Measurements from ENCODE around the gene OSBPL5.

The OSBPL5 gene

DNA sequence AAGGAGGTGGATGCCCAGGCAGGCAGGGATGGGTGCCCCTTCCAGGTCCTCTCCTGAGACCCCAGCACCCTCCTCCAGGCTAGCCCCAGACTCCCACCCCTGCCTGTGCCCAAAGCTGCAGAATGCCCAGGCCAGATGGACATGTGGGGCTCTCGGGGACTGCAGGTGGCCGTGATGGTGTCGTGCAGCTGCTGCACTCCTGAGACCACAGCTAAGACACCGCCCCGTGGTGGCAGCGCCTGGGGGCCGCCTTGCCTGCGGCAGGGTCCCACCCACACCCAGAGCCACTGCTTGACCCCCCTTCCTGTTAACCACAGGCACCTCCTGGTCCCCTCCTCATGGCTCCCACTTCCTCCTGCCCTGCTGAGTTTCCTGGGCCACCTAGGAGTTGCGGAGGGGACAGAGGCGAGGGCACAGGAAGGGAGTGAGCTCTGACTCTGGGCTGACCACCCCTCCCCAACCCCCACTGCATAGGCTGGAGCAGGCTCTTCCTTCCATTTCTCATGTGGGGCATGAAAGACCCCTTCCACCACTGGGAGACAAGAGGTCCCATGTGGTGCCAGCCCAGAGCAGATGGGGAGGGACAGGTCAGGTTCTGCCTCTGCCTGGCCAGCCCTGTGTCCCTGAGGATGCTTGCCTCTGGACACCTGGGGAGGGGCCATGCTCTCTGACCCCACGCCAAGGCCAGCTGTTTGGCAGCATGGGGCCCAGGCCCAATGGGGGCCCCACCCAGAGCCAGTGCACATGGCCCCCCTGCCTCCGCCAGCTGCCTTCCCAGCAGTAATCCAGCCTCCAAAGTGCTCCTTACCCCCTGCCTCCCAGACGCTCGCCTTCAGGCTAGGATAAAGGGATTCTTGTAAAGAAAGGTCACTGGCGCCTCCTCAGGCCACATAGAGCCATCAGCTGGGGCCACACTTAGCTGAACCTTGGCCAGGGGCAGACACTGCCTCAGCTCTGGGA lies 29.3 kb downstream of the OSBPL5 start:
- no peak for DNase-seq

GRCh38 chr11:3134651-3135480 lies 30.2 kb downstream of the OSBPL5 start:
- DNase-seq: no peak

- DNase-seq: no peak
Observed at GRCh38 chr11:3134218-3134621, 30.9 kb downstream of the OSBPL5 start.

- DNase-seq: no peak
Observed at GRCh38 chr11:3133261-3134217, 31.6 kb downstream of the OSBPL5 start.

- DNase-seq: no peak
Observed at GRCh38 chr11:3132831-3133260, 32.3 kb downstream of the OSBPL5 start.

- DNase-seq: no peak
Observed at GRCh38 chr11:3132271-3132781, 32.8 kb downstream of the OSBPL5 start.

- DNase-seq: no peak
Observed at GRCh38 chr11:3131330-3131941, 33.7 kb downstream of the OSBPL5 start.

DNA sequence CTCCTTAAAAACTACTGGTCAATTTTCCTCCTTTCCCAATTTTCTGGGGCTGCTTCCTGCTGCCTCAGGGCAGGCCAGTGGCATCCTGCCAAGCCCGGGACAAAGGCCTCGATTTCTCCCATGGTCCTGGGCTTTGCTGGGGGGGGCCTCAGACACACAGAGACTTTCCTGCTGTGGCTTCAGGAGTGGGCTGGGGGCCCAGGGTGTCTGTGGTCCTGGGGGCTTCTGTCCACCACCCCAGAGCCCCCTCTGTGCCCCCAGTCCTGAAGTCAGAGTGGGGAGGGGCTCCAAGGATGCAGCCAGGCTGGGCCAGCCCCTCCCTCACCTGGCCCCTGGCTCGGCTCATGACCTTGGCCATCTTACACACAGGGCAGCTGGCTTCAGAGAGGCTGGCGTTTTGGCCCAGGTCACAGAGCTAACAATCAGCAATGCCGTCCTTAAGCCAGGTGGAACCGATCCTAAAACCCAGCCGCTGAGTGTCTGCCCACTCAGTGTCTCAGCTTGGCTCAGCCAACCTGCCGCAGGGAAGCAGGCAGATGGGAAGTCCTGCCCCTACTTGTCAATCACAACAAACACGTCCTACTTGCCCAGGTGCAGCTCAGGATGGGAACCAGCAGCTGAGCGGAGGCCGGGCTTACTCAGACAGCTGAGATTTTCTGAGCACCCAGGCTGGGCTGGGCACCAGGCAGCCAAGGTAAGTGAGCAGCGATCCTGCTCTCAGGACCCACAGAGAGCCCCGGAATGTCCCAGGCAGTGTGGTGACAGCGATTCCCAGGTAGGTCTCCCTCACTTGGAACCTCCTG lies 34.6 kb downstream of the OSBPL5 start:
- DNase-seq: peak in 14 of 58 donors; percentile 21 to 62 (median 45)

- no peak for DNase-seq
Observed at GRCh38 chr11:3129591-3130268, 35.4 kb downstream of the OSBPL5 start.

DNA sequence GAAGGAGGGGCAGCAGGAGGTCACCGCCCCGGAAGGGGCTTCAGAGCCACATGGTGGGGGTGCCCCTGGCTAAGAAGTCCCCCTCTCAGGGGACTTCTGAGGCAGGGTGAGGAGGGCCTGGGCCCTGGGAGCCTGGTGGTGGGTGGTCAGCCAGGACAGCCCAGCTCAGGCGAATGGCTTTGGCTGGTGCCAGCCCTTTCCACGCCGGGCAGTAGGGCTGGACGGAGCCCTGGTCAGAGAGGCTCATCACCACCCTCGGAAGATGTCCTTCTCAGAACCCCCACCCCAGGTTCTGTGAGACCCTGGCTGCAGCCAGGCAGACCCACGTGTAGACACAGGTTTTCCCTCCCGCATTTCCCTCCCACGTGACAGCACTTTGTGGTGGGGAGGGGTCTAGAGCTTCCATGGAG lies 35.9 kb downstream of the OSBPL5 start:
- DNase-seq: no peak

DNA sequence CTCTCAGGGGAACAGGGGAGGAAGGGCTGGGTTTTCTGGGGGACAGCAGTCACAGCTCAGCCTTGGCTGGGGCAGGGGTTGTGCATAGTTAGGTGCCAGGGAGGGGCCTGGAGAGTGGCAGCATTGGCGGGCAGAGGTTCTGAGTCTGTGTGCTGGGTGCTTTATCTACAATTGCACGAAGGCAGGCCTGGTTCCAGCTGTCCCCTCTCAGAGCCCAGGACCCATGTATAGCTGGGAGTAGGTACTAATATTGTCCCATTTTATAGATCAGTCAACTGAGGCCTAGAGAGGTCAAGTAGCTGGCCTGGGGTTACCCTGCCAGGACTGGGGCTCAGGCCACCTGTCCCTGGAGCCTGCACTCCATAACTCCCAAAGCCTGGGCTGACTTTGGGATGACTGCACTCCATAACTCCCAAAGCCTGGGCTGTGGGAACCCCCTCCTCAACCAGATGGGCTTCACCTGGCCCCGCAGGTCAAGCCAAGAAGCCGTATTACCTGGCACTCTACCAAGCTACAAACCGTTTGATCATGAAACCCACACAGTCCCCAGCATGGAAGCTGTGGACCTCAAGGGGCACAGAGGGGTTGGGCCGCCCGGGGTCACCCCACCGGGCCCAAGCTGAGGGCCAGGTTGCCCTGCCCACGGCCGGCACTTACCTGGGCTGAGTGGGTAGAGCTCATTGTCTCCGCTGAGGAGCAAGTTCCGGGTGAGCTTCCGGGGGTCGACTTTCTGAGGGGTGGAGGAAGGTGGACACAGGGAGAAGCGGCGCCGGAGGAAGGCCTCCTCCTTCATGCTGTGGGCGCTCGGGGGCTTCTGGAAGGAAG lies 36.5 kb downstream of the OSBPL5 start:
- no peak for DNase-seq

DNA sequence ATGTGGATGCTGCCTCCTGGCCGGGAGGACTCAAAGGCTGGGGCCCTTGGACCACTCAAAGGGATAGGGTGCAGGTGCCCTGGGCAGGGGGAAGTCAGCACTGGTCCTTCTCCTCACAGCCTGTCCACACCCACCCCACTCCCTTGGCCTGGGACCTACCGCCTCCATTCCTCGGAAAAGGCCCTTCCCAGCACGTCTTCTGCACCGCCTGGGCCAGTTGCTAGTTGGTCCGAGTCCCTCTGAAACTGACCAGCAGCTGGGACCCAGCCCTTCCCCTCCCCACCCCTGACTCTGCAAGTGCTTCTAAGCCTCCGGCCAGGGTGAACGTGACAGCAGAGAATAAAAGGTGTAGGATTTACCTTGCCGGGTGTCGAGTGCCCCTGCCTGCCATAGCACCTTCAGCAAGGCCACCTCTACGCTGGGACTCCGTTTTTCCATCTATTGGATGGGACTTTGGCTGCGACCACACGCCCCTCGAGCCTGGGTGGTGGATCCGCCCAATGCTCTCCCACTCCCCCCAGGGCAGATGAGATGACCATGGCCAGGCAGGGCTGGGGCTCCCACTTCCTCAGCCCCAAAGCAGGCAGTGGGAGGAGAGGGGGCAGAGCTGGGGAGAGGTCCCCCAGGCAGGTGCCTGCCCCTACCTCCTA lies 37.3 kb downstream of the OSBPL5 start:
- DNase-seq: no peak

DNA sequence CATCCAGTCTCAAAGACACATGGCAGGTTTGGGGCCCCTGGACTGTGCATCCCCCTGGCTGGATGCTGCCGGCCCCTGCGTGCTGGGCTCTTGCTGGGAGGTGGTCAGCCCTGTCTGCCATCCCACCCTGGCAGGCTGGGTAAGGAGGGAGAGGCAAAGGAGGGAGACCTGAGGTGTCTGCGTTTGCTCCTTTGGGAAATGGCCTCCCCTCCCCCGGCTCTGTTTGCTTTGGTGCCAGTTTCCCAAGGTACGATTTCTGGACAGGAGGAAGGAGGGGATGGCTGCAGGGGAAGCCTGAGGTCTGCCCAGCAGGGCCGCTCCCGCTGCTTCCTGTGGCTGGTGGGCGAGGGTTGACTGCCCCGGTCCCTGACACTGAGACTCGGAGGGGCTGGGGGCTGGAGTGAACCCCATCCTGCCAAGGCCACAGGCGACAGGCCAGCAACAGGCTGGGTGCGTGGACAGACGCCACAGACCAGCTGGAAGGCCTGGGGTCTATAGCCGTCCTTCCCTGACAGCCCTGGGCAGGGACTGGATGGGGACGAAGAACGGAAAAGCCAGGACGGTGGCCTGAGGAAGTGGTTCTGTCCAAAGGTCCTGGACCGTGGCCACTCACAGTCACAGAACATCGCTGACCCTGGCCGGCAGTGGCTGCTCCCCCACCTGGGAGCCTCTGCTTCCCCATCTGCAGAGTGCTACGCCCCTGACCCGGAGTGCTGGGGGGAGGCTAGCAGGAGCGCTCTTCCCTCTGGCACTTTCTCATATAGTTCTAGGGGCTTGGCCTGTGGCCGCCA lies 38.0 kb downstream of the OSBPL5 start:
- DNase-seq: no peak

DNA sequence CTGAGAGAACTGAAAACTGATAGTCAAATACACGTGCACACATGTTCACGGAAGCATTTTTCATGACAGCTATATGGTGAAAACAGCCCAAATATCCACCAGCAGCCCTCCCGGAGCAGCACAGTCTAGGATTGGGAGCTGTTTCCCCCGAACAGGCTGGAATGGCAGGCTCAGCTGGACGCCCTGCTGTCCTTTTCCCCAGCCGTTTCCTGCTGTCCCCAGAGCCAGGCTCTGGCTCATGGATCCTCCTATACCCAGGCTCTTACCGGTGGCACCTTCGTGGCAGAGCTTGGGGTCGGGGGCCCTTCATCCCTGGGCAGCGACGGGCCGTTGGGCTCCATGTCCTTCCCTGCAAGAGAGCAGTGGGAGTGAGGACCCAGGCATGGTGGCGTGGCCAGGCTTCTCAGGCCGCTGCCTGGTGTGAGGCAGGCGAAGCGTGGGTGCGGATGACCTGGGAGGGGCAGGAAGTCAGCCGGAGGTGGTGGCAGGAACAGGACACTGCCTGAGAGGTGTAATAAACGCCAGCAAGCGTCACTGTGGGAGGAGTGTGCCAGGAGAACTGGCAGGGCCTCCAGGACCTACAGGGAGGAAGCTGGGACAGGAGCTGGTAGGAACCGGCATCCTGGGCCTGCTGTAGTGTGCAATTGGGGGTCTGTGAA lies 38.8 kb downstream of the OSBPL5 start:
- DNase-seq: no peak

GRCh38 chr11:3124821-3125220 lies 40.3 kb downstream of the OSBPL5 start:
- no peak for DNase-seq
